Measurements from ENCODE around the gene EXOC4.

DNA sequence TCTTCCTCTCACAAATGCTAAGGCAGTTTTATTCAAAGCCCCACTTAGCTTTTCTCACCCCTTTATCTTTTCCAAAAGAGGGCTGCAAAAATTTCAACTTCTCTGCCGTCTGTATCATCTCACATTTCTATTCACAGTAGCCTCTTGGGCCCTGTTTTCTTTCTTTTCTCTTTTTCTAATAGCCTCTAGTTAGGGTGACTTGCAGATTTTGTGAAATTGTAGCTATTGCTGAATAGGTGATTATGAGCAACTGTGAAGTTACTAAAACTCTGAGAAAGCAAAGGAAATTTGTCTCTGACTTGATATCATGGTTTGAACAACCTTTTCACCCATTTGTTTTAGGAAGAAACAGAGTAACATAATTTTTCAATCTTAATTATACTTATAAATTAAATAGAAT, 29.2 kb downstream of the EXOC4 start:
- TF ChIP-seq EZH2 (IDR thresholded peaks at IDR 0.05; ENCODE audit: insufficient read depth, poor library complexity, severe bottlenecking) (no peak), EZH2phosphoT487 (IDR thresholded peaks at IDR 0.05; ENCODE audit: insufficient read depth, low read depth) (no peak)
